Activated CD4-positive, alpha-beta T cell treated with anti-CD3 and anti-CD28 coated beads for 24 hours (primary cell): ENCODE data around the gene IKZF4.

Source experiments
- DNase-seq, 2 donors: peaks; one replicate each; pipeline ENCODE4 v3.0.0-alpha.2; 2020; ENCODE audit warnings: low read depth in 2 of 2

The IKZF4 gene

DNA sequence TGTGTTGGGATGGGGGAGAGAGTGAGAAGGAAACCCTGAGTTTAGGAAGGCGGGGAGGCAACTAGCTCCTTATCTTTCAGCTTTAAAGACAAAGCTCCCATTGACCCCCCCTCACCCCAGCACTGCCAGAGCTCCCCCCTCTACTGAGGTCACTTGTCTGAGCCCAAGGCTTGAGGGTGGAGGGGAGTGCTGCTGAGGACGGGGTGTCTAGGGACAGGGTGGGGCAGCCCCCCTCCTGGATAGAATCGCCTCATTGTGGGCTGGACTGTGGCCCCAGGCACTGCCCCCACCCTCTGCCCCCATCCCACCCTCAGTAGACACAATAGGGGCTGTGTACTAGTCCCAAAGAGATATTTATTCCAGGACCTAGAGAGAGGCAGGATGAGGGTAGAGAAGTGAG is 62.1 kb downstream of the IKZF4 start:
- no peak for DNase-seq

- no peak for DNase-seq
Measured at GRCh38 chr12:56084958-56085543, 64.2 kb downstream of the IKZF4 start.

DNA sequence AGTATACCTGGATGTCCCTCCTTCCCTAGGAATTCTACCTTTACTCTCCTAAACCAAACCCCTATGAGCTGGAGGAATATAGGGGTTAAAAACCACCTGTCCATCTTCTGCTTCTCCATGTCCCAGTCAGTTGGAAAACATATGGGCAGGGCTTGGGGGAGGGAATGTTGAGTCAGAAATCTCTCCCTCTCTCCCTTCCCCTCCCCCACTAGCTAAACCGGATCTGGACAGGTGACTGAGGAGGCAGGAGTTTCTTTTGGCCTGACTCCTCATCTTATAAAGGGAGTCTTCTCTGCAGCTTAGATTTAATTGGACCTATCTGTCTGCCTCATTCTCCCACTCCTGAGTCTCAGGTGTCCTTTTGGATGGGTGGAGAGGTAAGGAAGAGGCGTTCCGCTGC is 65.3 kb downstream of the IKZF4 start:
- no peak for DNase-seq

DNA sequence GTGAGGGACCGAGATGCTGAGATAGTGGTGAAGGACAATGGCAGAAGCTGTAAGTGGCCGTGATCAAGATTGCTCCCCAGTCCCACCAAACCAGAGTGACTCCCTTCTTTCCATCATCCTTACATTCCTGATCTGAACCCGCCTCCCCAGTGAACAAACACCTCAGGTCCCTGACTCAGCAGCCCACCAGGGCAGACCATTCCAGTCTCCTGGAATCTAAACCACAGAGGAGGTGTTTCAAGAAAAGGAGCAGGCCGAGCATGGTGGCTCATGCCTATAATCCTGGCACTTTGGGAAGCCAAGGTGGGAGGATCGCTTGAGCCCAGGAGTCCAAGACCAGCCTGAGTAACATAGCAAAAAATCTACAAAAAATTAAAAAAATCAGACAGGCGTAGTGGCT is 65.8 kb downstream of the IKZF4 start:
- DNase-seq, result no peak

GRCh38 chr12:56087220-56087619 is 66.4 kb downstream of the IKZF4 start:
- no peak for DNase-seq
